Measurements from ENCODE around the gene CEMIP.

- no peak for TF ChIP-seq POLR2A (IDR thresholded peaks at IDR 0.05; ENCODE audit: low read depth, low read length)
- no peak for TF ChIP-seq ASH2L (IDR thresholded peaks at IDR 0.05; ENCODE audit: borderline replicate concordance, low read depth)
- TF ChIP-seq CTCF (IDR thresholded peaks at IDR 0.05 in 2 of 3, conservative IDR thresholded peaks at IDR 0.05 in 1 of 3; ENCODE audit: control insufficient read depth in 2 of 3, extremely low read depth in 1 of 3, insufficient read depth in 1 of 3, low read depth in 3 of 3, low read length in 3 of 3), result no peak
- TF ChIP-seq SREBF2 (IDR thresholded peaks at IDR 0.05; ENCODE audit: low read length), result no peak
- no peak for TF ChIP-seq BCL11A (IDR thresholded peaks at IDR 0.05; ENCODE audit: low read depth, low read length)
- no peak for TF ChIP-seq CHD1 (IDR thresholded peaks at IDR 0.05; ENCODE audit: low read depth, low read length)
- no peak for TF ChIP-seq MTA3 (IDR thresholded peaks at IDR 0.05; ENCODE audit: borderline replicate concordance, low read length)
These were observed 179.8 kb downstream of the CEMIP start for GRCh38 chr15:80958818-80959495.

All from GM12878 (cell line).